HL-60 (cell line): ENCODE data around the gene MEST.

Experiments
- DNase-seq, 2 experiments: peaks; one replicate each; pipeline ENCODE4 v3.0.0-alpha.2; 2010 to 2020; ENCODE audit warnings: low read depth in 1 of 2, low spot score in 1 of 2
- H3K27ac ChIP-seq: fragments of 250-450 bp; sonication (Bioruptor Pico); replicated peaks from 2 replicates; pipeline ENCODE4 v1.5.1; 2020; ENCODE audit warnings: mild to moderate bottlenecking, moderate library complexity
- H3K27me3 ChIP-seq: fragments of 250-450 bp; sonication (Bioruptor Pico); 2 replicates; pipeline ENCODE4 v1.5.1; 2021; ENCODE audit warnings: mild to moderate bottlenecking, moderate library complexity; ENCODE audit not compliant: insufficient read depth, poor library complexity, severe bottlenecking
- H3K4me3 ChIP-seq: replicated peaks from 2 replicates; pipeline ENCODE4 v1.5.1; 2011; ENCODE audit warnings: mild to moderate bottlenecking, control low read depth, low read length; ENCODE audit not compliant: insufficient read depth
- GABPA ChIP-seq: IDR thresholded peaks from 2 replicates; pipeline ENCODE4 v1.6.1; 2012; ENCODE audit warnings: low read depth
- POLR2AphosphoS5 ChIP-seq: IDR thresholded peaks from 2 replicates; pipeline ENCODE4 v1.6.1; 2012; ENCODE audit warnings: low read depth
- SPI1 ChIP-seq: IDR thresholded peaks from 2 replicates; pipeline ENCODE4 v1.6.1; 2012; ENCODE audit warnings: low read depth, mild to moderate bottlenecking, borderline replicate concordance
- TF ChIP-seq, protein P1 (sequence below): IDR thresholded peaks from one replicate; pipeline ENCODE4 v1.5.1; 2011; ENCODE audit warnings: low read length, control low read depth, inconsistent platforms; ENCODE audit not compliant: insufficient read depth
- TF ChIP-seq, protein P2 (sequence below): IDR thresholded peaks from 2 replicates; pipeline ENCODE4 v1.6.1; 2012; ENCODE audit warnings: low read depth; ENCODE audit not compliant: insufficient replicate concordance

MEST gene

DNA sequence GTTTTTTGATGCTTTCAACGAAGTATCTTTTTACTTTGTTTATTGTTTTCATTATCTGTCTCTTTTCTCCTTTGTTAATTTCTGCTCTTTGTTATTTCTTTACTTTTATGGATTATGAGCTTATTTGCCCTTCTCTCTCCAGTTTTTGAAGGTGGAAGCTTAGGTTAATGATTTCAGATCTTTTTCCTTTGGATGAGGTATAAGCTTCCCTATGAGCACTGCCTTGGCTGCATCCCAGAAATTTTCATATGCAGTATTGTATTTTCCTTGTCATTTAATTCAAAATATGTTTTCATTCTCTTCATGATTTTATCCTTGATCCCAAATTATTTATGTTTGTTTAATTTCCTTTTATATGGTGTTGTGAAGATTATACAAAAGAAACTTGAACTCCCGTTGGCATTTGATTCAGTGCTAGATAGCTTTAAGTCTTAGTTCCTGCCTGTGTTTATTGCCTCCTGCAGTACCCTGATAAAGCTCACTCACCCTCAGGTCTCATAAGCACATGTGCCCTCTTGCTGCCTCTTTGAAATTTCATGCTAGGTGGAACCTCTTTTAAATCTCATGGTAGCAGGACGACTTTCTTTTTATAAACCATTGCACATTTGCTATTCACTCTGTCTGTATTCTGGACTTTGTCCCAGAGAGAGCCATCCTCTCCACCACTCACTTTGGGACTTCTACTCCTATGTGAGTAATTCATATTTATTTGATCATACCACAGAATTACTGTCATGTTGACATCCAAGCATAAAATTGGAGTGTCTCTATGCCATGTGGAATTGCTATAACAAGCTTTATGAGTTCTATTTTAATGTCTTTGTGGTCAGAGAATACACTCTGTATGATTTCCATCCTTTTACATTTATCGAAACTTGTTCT, 28.1 kb upstream of the MEST start:
- H3K27me3 ChIP-seq = no peaks in the 10 kb centered on the region
- TF ChIP-seq, protein P1, sequence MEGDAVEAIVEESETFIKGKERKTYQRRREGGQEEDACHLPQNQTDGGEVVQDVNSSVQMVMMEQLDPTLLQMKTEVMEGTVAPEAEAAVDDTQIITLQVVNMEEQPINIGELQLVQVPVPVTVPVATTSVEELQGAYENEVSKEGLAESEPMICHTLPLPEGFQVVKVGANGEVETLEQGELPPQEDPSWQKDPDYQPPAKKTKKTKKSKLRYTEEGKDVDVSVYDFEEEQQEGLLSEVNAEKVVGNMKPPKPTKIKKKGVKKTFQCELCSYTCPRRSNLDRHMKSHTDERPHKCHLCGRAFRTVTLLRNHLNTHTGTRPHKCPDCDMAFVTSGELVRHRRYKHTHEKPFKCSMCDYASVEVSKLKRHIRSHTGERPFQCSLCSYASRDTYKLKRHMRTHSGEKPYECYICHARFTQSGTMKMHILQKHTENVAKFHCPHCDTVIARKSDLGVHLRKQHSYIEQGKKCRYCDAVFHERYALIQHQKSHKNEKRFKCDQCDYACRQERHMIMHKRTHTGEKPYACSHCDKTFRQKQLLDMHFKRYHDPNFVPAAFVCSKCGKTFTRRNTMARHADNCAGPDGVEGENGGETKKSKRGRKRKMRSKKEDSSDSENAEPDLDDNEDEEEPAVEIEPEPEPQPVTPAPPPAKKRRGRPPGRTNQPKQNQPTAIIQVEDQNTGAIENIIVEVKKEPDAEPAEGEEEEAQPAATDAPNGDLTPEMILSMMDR = no peak
- TF ChIP-seq GABPA = no peak
- no peak for TF ChIP-seq SPI1
- TF ChIP-seq, protein P2, sequence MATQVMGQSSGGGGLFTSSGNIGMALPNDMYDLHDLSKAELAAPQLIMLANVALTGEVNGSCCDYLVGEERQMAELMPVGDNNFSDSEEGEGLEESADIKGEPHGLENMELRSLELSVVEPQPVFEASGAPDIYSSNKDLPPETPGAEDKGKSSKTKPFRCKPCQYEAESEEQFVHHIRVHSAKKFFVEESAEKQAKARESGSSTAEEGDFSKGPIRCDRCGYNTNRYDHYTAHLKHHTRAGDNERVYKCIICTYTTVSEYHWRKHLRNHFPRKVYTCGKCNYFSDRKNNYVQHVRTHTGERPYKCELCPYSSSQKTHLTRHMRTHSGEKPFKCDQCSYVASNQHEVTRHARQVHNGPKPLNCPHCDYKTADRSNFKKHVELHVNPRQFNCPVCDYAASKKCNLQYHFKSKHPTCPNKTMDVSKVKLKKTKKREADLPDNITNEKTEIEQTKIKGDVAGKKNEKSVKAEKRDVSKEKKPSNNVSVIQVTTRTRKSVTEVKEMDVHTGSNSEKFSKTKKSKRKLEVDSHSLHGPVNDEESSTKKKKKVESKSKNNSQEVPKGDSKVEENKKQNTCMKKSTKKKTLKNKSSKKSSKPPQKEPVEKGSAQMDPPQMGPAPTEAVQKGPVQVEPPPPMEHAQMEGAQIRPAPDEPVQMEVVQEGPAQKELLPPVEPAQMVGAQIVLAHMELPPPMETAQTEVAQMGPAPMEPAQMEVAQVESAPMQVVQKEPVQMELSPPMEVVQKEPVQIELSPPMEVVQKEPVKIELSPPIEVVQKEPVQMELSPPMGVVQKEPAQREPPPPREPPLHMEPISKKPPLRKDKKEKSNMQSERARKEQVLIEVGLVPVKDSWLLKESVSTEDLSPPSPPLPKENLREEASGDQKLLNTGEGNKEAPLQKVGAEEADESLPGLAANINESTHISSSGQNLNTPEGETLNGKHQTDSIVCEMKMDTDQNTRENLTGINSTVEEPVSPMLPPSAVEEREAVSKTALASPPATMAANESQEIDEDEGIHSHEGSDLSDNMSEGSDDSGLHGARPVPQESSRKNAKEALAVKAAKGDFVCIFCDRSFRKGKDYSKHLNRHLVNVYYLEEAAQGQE = no peak
- DNase-seq = no peak
- no peak overlapping the region for H3K27ac ChIP-seq
- H3K4me3 ChIP-seq = no peak overlapping the region

DNA sequence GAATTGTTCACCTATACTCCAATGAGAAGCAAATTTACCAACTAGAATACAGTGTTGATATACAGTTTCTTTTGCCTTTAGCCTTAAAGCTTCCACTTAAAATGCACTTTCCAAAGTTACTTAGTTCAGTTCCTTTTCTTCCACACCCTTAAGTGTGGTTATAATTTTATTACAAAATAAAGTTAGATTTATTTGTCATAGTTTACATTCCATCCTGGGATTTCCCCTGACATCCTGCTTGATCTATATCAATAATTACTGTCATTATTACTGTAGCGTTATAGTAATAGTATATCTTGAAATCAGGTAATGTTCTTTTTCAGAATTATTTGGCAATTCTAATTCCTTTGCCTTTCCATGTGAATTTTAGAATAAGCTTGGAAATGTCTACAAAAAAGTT, 23.3 kb upstream of the MEST start:
- Histone ChIP-seq H3K27me3 (no peaks in the 10 kb centered on the region), H3K4me3 (no peak overlapping the region), H3K27ac (no peak overlapping the region)
- DNase-seq = no peak
- TF ChIP-seq, protein P1 = no peak
- TF ChIP-seq SPI1 = no peak
- TF ChIP-seq, protein P2 = no peak
- TF ChIP-seq POLR2AphosphoS5 = no peak
- no peak for TF ChIP-seq GABPA

DNA sequence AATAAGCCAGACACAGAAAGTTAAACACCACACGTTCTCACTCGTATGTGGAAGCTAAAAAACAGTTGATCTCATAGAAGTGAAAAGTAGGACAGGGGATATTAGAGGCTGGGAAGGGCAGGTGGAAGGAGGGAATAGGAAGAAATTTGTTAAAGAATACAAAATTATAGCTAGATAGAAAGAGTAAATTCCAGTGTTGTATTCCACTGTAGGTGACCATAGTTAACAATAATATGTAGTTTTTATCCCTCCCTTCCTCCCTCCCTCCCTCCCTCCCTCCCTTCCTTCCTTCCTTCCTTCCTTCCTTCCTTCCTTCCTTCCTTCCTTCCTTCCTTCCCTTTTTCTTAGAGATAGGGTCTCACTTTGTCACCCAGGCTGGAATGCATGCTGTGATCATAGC, 19.9 kb upstream of the MEST start:
- Histone ChIP-seq H3K27ac (no peak overlapping the region), H3K27me3 (no peaks in the 10 kb centered on the region), H3K4me3 (no peak overlapping the region)
- TF ChIP-seq SPI1 (no peak), GABPA (no peak), POLR2AphosphoS5 (no peak)
- TF ChIP-seq, protein P1 = no peak
- TF ChIP-seq, protein P2 = no peak
- DNase-seq = no peak
